T-helper 22 cell (primary cell): ENCODE data around the gene PLEKHA1.

ENCODE experiments used
- DNase-seq: peaks from one replicate; pipeline ENCODE4 v3.0.0-alpha.2; 2020; ENCODE audit warnings: low read depth

The PLEKHA1 gene

DNA sequence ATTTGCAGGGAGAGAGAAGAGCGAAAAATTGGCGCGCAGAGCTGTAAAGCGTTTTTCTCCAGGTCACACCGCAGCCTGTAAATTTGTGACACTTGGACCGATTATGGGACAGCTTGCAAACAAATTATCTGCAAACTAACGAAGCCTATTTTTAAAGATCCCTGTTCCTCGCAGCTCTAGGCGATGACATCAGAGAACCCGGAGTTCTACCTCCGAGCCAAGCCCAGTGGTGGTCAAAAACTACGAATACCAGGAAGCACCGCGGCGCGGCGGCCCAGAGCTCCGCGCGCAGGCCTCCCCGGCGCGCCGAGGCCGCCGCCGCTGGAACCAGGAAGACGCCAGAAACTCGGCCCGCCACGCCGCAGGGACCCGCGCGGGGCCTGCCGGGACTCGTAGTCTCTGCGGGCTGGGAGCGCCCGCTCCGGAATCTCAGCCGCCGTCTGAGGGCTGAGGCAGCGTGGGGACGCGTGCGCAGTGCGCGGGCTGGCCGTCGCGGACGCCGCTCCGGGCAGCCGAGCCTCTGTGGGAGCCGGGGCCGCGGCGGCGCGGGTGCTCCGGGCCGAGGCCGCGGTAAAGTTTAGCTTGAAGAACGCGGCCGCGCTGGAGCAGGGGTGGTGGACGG lies at the start of gene PLEKHA1:
TSS of gene PLEKHA1 (plus strand) at position 472 of the 622 bp plus-strand sequence. CDS start 18,493 bp downstream, outside the sequence.
- peak; percentile 89 for DNase-seq

DNA sequence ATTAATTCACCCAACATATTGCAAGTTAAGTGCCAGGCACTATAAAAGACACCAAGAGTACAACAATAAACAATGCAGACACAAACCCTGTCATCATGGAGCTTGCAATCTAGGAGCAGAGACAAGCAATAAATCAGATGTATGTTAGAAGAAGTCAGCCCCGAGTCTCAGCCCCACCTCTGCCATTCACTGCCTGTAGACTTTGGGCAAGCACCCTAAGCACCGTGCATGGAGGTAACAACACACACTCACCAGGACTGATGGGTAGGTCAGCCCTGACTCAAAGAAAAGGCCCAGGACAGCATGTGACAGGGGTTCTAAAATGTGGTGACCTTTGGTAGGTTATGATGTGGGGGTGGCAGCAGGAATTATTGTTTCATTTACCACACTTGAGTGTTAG lies 49.3 kb upstream of the PLEKHA1 start:
- no peak for DNase-seq

DNA sequence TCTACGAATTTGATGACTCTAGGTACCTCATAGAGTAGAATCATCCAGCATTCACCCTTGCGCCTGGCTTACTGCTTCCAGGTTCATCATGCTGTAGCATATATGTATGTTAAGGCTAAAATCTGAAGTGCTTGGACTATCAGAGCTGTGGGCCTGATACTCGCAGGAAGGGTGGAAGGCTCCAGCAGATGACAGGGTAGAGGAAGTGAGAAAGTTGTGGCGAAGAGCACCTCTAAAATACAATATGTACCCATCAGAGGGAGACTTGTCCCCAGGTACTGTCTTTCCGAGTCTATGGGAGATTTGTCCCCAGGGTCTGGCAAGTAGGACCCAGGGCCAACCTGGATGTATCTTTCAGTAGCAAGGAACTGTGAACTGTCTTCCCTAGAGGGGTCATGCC lies 48.1 kb upstream of the PLEKHA1 start:
- DNase-seq, result no peak

DNA sequence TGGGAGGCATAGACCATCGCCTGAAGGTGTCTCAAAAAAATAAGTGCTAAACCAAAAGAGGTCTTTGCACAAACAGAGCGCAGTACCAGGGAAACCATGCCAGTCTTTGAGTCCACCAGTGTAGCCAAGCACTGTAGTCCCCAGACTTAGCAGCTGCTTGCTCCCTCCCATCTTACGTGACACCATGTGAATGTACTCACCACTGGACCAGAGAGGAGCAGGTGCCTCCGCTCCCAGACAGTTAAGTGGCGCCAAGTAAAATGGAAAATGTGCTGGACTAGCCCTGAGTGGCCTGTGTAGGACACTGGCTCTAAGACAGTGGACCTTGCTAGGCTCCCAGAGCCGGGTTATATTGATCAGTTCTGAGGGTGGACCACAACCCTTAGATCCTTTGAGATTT lies 47.7 kb upstream of the PLEKHA1 start:
- DNase-seq, result no peak

DNA sequence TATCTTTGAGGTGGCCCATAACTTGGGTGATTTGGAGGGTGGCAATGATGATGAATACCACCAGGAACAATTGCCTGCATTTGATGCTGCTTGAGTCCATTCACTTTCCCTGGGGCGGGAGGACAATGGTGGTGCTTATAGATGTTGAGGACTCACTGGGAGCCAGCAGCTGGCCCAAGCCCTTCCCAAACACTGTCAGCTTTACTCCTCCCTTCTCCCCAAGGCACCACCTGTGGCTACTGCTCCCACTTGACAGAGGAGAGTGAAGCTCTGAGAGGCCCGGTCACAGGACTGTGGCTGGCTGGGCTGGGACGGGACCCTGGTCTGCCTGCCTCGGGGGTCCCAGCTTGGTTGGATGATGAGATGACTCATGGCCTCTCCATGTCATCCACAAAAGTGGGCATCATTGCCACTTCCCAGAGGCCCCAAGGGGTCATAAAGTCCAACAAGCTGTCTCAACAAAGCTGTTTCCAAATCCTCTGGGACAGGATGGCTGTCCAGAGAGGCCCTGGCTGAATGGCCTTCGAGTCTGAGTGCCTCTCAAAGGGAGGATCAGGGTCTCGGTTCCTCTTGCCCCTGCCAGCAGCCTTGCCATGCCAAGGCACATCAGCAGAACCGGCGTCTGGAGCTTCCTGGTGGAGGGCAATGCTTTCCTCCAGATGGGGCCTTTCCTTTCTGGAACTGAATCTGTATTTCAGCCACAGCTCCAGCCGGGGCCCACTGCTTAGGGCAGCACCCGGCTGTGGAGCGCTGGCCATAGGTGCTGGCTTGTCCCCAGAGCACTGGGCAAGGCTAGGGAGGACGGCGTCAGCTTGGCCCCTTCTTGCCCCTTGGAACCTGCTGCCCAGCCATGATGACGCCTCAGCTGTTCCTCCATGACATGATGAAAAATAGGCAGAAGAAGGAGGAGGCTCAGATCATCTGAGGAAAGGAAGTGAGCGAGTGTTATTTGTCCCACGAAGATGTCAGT lies 47.0 kb upstream of the PLEKHA1 start:
- DNase-seq, result no peak

DNA sequence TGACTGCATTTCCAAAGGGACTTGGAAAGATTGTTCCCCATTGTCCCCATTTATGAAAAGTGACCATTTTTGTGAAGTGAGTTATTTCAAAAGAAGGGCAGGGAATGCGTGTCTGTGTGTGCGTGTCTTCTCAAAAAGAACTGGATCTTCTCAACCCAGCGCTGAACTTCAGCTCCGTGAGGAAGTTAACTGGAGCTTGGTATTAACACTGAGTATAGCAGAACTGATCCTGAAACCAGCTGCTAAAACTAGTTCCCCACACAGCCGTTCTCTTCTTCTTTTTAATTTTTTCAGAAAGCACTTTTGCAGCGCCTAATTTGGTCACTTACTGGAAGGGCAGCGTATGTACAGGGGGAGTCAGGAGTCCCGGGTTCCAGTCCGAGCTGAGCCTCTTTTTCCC lies 45.8 kb upstream of the PLEKHA1 start:
- no peak for DNase-seq

DNA sequence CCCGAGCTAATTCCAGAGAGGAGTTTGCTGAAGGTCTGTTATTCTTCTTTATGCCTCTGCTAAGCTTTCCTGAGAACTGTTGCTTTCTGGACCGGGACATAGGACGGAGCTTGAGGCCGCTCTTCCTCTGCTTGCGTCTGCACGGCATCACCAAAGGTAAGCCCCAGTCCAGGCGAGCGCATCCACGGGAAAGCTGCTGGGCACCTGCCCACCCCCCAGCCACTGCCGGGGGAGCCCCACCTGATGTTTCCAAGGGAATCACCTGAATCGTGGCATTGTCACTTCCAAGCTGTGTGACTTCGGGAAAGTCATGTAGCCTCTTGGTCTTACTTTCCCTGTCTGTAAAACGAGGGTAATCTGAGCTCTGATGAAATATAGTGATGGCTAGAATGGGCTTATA lies 45.1 kb upstream of the PLEKHA1 start:
- no peak for DNase-seq

DNA sequence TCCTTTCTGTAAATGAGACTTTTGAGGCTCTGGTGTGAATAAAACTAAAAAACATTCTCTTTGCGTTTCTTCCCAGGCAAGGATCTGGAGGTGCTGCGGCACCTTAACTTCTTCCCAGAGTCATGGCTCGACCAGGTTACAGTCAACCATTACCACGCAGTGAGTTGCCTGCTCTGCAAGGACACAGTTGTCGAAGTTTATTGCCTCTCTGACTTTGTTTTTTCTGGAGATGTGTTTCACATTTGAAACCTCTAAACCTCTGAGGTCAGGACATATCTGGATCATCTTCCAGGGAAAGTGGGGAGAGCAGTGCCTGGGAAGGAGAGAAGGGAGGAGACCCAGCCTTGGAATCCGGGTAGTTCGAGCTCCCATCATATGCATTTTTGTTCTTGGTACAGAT lies 43.4 kb upstream of the PLEKHA1 start:
- DNase-seq, result no peak

DNA sequence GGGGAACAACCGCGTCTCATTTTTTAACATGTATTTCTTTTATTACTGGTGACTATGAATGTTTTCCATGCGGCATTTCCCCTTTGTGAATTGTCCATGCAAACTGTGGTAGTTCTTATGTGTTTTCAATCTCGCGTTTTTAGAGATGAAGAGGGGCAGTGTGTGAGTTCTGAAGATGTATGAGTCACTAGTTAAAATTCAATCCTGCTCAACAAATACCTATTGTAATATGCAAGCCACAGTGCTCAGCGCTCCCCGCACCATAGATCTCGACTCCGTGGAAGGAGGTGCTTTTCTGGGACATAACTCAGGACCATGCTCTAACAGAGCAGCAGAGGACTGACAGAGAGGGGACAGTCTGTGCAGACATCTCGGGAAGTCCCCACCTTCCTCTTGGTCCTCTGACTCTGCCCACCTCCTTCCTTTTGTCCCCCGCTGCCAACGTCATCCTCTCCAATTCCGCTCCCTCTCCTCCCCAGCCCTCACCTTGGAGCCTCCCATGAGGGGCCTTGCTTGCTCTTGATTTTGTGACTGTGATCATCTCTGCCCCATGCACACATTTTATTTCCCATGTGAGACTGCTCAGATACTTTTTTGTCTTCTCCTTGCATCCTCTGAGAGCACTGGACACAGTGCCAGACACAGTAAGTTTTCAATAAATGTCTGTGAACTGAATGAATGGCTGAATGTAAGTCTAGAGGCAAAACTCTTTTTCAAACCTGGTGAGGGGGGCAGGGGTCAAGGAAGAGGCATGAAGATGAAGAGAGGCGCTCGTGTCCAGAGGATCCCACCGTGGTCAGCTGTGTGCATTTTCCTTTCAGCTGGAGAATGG lies 42.7 kb upstream of the PLEKHA1 start:
- DNase-seq, result no peak

DNA sequence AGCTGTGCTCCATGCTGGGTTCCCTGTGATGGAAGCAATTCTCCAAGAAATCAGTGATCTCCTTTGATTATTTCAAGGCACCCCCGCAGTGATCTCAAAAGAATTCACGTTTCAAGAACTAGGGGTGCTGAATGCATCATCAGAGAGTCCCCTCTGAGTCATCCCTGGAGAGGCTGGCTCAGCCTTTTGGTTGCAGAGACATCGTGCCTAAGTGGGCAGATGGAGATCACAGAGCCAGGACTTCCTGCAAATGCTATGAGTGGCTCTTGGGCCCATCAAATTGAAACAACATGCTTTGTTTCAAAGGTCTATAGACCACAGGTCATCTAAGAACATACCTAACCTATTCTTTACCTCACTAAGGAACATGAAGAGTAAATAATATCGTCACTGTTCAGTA lies 41.5 kb upstream of the PLEKHA1 start:
- DNase-seq, result no peak

DNA sequence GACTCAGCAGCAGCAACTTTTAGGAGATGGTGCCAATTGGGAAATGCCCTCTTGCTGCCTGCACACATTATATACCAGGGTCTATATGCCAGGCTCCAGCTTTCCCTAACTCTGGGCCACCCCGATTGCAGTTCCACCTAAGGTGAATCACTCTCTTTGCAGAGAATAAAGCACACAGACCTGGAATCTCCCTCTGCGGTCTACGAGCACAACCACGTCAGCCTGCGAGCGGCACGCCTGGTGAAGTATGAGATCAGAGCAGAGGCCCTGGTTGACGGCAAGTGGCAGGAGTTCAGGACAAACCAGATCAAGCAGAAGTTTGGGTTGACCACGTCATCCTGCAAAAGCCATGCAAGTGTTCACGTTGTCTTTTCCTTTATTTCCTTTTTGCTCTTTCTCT lies 38.2 kb upstream of the PLEKHA1 start:
- DNase-seq, result no peak

DNA sequence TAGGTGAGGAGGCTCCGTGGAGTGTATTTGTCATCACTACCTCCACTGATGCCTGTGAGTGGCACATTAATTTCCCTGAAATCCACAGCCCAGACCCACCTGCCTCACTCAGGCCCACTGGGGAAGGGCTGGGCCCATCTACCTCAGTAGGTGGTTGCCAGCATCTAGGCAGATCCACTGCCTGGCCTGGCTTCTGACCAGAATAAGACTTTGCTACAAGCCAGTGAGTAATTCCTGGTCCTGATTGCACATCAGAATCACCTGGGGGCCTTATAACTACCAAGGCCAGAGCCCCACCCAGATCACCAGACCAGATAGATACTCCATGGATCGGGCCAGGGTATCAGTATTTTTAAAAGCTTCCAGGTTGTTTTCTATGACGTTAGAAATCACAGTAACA lies 37.5 kb upstream of the PLEKHA1 start:
- no peak for DNase-seq

DNA sequence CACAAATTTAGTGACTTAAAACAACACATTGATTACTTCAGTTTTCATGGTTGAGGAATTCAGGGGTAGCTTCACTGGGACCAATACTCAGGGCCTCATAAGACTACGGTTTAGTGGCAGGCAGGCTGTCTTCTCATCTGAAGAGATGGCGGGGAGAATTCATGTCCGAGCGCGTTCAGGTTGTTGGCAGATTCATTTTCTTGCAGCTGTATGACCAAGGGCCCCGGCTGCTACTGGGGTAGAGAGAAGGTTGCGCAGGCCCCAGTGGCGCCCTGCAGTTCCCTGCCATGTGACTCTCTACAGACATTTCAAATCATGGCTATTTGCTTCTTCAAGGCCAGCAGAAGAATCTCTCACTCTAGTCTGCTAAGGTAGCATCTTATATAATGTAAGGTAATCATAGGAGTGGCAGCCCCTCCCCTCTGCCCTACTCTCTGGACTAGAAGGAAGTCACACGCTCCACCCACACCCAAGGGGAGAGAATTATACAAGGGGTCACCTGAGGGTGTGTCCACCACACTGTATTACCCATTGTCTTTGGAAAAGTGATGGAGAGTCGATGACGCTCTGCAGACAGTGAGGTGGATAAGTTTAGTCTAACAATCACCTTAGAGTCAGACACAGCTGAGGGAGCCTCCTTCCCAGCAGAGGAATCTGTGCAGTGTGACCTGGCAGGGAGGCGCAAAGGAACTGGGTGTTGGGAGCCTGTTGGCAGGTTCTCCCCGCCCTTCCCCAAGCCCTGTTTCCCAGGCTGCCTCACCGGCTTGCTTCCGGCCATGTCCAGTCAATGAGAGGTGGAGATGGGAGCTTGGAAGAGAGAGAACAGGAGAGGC lies 35.7 kb upstream of the PLEKHA1 start:
- no peak for DNase-seq

DNA sequence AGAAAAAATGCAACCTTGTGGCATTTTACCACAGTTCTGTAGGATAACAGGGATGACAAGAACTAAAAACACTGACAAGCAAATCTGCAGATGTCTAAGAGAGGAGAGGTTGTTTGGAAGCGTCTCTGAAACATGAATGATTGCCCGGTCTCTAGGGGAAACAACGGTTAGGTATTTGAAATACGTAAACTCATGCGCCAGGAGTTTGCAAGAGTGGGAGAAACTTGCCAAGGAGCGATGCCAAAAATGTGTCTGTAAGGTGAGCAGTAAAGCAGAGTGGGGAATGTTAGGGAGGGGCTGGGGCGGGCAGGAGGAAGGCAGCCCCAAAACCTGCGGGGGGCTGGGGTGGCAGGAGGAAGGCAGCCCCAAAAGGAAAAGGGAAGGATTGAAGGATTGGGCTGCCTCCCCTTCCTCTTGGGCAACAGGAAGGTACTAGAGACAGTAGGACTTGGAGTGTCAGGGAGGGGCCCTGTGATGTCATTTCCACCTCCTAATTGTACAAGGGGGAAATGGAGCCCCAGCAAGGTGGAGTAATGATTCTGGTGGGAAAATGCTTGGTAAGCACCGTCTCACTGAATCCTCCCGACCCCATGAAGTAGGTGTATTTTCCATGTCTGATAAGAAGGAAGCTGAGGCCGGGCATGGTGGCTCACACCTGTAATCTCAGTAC lies 33.2 kb upstream of the PLEKHA1 start:
- no peak for DNase-seq

DNA sequence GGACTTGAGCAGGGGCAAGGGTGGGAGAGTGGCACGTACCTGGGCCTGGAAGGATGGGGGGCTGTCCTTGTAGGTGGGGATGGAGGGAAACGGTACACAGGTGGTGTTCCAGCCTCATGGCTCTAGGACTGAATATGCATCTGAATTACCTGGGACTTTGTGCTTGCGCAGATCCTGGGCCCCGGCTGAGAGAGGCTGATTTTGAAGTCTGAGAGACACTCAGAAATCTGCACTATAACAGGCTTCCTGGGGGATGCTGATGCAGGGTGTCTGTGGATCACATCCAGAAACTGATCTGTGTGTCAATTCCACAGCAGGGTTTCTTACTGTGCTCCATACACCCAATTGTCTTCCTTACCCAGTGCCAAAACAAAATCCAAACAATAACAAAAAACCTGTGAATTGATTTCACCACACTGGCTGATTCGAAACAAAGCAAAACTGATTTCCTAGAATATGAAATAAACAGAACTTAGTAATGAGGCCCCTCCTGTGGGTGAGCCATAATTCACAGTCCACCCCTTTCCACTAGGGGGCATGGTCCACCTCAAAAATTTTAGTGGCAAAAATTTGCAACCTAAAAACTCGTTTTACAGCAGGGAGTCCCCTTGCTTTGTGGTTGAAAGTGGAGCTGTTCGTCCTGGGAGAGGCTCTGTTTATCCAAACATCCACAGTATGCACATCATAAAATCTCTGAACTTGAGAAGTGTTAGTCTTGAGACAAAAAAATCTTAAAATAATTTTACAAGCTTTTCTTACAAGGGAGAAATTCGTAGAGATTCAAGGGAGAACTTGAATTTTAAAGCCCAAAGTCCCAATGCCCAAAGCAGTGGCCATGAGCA lies 32.0 kb upstream of the PLEKHA1 start:
- DNase-seq, result peak; percentile 11

DNA sequence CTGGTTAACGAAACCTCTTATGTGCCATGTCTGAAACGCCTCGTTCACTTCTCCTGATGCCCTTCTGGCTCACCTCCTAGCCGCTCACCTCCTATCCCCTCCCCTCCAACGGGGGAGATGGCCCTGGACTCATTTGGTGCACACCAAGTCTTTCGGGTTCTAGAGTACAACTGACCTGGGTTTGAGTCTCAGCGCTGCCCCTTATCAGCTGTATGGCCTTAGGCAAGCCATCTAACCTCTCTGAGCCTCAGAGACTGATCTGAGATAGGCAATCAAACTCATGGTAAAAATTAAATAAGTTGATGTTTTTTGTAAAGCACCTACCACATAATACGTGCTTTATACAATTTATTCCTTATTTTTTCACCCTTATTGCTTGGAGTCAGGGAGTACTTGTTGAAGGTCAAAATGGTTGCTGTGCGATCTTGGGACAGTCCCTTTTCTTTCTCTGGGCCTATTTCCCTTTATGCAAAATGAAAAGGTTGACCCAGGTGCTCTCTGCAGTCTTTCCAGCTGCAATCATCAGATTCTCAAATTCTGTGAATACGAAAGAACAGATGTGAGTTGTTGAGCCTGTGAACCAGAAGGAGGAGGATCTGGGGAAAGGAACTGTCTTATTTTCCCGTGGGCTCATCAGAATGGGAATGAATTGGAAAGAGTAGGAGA lies 31.2 kb upstream of the PLEKHA1 start:
- no peak for DNase-seq

DNA sequence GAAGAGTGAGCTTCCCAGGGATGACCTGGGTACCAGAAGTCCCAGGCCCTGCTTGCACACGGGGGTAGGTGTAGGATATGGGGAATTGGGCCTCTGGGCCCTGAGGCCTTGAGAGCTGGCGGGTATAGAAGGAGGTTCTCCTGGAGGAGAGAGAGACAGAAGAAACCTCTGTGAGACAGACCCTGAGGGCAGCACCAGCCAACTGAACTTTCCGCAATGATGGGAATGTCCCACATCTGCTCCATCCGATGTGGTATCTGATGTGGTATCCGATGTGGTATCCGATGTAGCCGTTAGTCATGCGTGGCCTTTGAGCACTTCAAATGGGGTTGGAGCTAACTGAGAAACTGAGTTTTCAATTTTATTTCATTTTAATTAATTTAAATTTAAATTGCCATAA lies 30.6 kb upstream of the PLEKHA1 start:
- no peak for DNase-seq

DNA sequence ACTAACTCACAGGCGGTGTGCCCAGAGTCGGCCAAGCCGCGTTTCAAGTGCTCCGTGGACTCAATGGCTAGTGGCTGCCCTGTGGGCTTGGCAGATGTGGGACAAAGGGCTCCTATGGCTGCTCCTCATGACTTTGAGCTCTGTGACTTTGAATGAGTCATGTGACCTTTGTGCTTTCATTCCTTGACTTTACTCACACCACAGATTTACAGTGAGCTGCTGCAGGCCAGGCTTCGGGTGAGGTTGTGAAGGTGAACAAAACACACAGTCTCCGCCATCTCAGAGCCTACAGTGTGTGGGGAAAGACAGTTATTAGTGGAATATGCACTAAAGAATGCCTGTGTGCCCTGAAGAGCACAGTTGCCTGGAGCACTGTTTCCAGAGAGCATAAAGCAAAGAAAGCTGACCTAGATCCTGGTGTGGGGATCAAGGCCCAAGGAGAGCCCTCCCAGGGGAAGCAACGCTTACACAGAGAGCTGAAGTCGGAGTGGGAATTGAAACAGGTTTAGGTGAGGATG lies 29.7 kb upstream of the PLEKHA1 start:
- no peak for DNase-seq

DNA sequence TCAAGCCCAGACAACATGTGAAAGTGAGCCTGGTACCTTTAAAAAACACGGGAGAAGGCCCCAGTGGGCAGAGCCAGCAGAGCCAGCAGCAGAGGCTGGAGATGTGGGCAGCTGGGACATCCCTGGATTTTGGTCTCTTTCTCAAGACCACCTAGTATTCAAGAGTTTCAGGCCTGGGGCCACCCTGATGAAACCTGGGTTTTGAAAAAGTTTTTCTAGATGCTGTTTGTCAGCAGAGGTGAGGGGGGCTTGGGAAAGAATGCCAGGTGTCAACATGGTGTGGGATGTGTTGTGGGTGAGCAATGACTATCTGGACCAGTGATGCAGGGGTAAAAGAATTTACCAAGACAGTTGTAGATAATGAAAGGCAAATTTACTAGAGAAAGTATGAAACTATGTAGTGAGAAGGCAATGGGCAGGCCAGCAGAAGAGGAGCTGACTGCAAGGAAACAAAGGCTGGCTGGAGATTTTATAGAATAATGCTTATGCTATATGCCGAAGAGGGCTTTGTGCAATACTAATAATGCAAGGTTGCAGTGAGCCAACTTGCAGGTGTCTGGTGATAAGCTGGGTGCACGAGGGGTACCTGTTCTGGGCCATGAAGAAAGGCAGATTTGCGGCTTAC lies 28.1 kb upstream of the PLEKHA1 start:
- DNase-seq, result no peak
